ENCODE data around the gene F2.

DNA sequence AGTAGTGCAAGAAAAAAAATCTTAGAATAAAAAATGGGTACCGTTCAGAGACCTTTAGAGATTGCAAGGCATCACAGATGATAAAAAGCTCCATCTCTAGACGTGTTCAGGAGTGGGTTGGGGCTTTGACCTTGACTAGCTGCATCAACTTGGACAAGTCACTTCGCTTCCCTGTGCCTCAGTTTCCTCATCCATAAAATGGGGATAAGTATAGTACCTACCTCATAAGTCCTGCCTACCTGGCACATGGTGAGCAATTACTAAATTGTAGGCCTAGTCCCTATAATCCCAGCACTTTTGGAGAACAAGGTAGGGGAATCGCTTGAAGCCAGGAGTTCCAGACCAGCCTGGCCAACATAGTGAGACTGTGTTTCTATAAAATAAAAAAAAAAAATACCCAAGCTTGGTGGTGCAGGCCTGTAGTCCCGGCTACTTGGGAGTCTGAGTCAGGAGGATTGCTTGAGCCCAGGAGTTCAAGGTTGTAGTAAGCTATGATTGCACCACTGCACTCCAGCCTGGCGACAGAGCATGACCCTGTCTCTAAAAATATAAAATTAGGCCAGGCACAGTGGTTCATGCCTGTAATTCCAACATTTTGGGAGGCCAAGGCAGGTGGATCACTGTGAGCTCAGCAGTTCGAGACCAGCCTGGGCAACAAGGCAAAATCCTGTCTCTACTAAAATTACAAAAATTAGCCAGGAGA lies 6.0 kb upstream of the F2 start:
- no peak for TF ChIP-seq POLR2A (IDR thresholded peaks at IDR 0.05)
- TF ChIP-seq, protein P1, sequence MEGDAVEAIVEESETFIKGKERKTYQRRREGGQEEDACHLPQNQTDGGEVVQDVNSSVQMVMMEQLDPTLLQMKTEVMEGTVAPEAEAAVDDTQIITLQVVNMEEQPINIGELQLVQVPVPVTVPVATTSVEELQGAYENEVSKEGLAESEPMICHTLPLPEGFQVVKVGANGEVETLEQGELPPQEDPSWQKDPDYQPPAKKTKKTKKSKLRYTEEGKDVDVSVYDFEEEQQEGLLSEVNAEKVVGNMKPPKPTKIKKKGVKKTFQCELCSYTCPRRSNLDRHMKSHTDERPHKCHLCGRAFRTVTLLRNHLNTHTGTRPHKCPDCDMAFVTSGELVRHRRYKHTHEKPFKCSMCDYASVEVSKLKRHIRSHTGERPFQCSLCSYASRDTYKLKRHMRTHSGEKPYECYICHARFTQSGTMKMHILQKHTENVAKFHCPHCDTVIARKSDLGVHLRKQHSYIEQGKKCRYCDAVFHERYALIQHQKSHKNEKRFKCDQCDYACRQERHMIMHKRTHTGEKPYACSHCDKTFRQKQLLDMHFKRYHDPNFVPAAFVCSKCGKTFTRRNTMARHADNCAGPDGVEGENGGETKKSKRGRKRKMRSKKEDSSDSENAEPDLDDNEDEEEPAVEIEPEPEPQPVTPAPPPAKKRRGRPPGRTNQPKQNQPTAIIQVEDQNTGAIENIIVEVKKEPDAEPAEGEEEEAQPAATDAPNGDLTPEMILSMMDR (IDR thresholded peaks at IDR 0.05) = no peak

Measured in heart left ventricle (tissue), 13 donors.